HepG2 (cell line): Measurements from ENCODE around the gene SLC43A1. TPM values are rescaled to one million over a fixed set of nuclear protein-coding genes. Genes with fewer than 3 reads are reported as not detected.
A peak's percentile ranks its signal among the peaks of the same experiment; 100 is the strongest.

Experiments used
- ARID5B ChIP-seq: IDR thresholded peaks from 2 replicates; pipeline ENCODE4 v1.4.0; 2020; ENCODE audit warnings: mild to moderate bottlenecking, missing genetic modification reagents
- ARNT2 ChIP-seq: sonication (generic); formaldehyde crosslinking; IDR thresholded peaks from 2 replicates; pipeline ENCODE4 v1.8.0; 2022; ENCODE audit warnings: mild to moderate bottlenecking, low read depth, missing genetic modification reagents, moderate library complexity
- DRAP1 ChIP-seq: IDR thresholded peaks from 2 replicates; pipeline ENCODE4 v1.6.1; 2016; ENCODE audit warnings: missing genetic modification reagents, missing compliant biosample characterization
- KDM1A ChIP-seq: IDR thresholded peaks from 2 replicates; pipeline ENCODE4 v1.6.1; 2016; ENCODE audit warnings: missing compliant biosample characterization
- KDM4B ChIP-seq: sonication (generic); formaldehyde crosslinking; IDR thresholded peaks from 2 replicates; pipeline ENCODE4 v1.4.0; 2020; ENCODE audit warnings: missing genetic modification reagents
- NFIC ChIP-seq: IDR thresholded peaks from 2 replicates; pipeline ENCODE4 v1.6.1; 2012; ENCODE audit warnings: mild to moderate bottlenecking, low read length, inconsistent platforms
- SRY ChIP-seq: sonication (generic); formaldehyde crosslinking; IDR thresholded peaks from 2 replicates; pipeline ENCODE4 v1.8.0; 2022; ENCODE audit warnings: mild to moderate bottlenecking, missing genetic modification reagents
- TOPORS ChIP-seq: sonication (generic); formaldehyde crosslinking; IDR thresholded peaks from 2 replicates; pipeline ENCODE4 v1.8.0; 2023; ENCODE audit warnings: mild to moderate bottlenecking, missing genetic modification reagents
- ZNF567 ChIP-seq: sonication (generic); formaldehyde crosslinking; IDR thresholded peaks from 2 replicates; pipeline ENCODE4 v1.8.1; 2023; ENCODE audit warnings: mild to moderate bottlenecking, missing genetic modification reagents, borderline replicate concordance
- ZNF598 ChIP-seq: sonication (generic); formaldehyde crosslinking; IDR thresholded peaks from 2 replicates; pipeline ENCODE4 v1.5.1; 2020; ENCODE audit warnings: mild to moderate bottlenecking, missing genetic modification reagents, borderline replicate concordance
- ZSCAN9 ChIP-seq: IDR thresholded peaks from 2 replicates; pipeline ENCODE4 v1.6.1; 2016; ENCODE audit warnings: borderline replicate concordance
- polyA plus RNA-seq, 8 experiments: library from polyadenylated mRNA; depleted of rRNA in 3 of 8; stranded (reverse) in 7 of 8; unstranded in 1 of 8; fragments of >200 nt; fragmentation: Illumina TruSeq in 4 of 8; extraction: Trizol in 4 of 8; gene quantifications; 2 replicates each; pipeline versions ENCODE4 v1.2.1 to v1.2.3, GENCODE V29; 2011 to 2016; ENCODE audit warnings: low read depth in 4 of 8, missing spikeins in 1 of 8, mixed read lengths in 1 of 8; ENCODE audit not compliant: insufficient read depth in 1 of 8
- total RNA-seq, 5 experiments: library from RNA; depleted of rRNA; stranded (reverse); fragments of >200 nt; fragmentation: Illumina TruSeq; extraction: Trizol; gene quantifications; 2 replicates each; pipeline ENCODE4 v1.2.3, GENCODE V29; 2016; ENCODE audit warnings: low read depth in 1 of 5
- TF ChIP-seq, protein P1 (sequence below): sonication (generic); formaldehyde crosslinking; IDR thresholded peaks from 2 replicates; pipeline ENCODE4 v1.4.0; 2020; ENCODE audit warnings: missing genetic modification reagents
- TF ChIP-seq, protein P2 (sequence below): sonication (generic); formaldehyde crosslinking; conservative IDR thresholded peaks from 2 replicates; pipeline ENCODE4 v1.4.0; 2020; ENCODE audit warnings: mild to moderate bottlenecking, missing genetic modification reagents, moderate library complexity

SLC43A1 gene
- total and polyA plus RNA-seq, 2 of the 13 experiments (the other 11 are each of a cell fraction or from before 2014, with no cell fraction given), result 72.3 to 87.6 TPM

DNA sequence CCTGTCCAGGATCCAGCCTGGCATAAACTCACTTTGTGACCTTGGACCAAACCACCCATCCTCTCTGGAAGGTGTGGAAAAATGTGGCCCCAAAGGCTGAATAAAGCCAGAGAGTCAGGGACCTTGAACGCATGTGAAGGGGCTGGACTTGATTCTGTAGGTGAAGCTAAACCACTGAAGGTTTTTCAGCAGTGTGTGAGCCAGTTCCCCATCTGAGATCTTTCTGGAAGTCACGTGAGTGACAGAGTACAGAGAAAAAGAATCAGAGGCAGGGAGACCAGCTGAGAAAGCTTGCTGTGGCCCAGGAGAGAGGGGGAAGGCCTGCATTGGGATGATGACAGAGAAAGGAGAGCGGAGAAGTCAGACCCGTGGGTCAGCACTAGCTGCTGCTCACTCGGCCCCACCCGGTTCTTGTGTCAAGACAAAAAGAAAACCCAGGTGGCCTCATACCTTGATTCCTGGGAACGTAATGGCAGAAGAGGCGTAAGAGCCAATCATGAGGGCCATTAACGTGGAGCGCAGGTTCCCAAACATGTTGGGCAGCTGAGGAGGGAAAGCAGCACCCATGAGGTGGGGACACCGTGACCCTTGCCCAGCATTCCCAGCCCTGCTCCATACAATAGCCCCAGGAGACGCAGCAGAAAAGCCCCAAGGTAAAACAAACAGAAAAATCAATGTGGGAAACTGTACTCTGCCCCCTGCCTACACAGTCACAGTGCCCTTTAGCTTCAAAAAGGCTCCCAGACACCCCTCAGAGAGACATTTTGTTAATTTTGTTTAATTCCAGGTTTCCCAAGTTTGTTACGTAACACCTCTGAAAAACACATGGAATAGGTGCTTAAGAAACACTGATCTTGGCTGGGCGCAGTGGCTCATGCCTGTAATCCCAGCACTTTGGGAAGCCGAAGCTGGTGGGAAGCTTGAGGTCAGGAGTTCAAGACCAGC is 17.9 kb downstream of the SLC43A1 start (continued):
- TF ChIP-seq ZNF598 (no peak), ARNT2 (CRISPR knock-in tag) (no peak), SRY (no peak), TOPORS (CRISPR knock-in tag) (peak; percentile 78; the same call in 1 of the 2 replicates), KDM1A (CRISPR knock-in tag) (no peak; the same call in 1 of the 2 replicates), ARID5B (CRISPR knock-in tag) (peak; percentile 85), KDM4B (CRISPR knock-in tag) (peak; percentile 25; the same call in 1 of the 2 replicates), DRAP1 (peak; percentile 40; the same call in 1 of the 2 replicates), NFIC (peak; percentile 85), ZNF567 (no peak), ZSCAN9 (peak; percentile 33; the same call in 1 of the 2 replicates)
- TF ChIP-seq, protein P1, sequence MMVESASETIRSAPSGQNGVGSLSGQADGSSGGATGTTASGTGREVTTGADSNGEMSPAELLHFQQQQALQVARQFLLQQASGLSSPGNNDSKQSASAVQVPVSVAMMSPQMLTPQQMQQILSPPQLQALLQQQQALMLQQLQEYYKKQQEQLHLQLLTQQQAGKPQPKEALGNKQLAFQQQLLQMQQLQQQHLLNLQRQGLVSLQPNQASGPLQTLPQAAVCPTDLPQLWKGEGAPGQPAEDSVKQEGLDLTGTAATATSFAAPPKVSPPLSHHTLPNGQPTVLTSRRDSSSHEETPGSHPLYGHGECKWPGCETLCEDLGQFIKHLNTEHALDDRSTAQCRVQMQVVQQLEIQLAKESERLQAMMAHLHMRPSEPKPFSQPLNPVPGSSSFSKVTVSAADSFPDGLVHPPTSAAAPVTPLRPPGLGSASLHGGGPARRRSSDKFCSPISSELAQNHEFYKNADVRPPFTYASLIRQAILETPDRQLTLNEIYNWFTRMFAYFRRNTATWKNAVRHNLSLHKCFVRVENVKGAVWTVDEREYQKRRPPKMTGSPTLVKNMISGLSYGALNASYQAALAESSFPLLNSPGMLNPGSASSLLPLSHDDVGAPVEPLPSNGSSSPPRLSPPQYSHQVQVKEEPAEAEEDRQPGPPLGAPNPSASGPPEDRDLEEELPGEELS (CRISPR knock-in tag), result peak; percentile 77
- TF ChIP-seq, protein P2, sequence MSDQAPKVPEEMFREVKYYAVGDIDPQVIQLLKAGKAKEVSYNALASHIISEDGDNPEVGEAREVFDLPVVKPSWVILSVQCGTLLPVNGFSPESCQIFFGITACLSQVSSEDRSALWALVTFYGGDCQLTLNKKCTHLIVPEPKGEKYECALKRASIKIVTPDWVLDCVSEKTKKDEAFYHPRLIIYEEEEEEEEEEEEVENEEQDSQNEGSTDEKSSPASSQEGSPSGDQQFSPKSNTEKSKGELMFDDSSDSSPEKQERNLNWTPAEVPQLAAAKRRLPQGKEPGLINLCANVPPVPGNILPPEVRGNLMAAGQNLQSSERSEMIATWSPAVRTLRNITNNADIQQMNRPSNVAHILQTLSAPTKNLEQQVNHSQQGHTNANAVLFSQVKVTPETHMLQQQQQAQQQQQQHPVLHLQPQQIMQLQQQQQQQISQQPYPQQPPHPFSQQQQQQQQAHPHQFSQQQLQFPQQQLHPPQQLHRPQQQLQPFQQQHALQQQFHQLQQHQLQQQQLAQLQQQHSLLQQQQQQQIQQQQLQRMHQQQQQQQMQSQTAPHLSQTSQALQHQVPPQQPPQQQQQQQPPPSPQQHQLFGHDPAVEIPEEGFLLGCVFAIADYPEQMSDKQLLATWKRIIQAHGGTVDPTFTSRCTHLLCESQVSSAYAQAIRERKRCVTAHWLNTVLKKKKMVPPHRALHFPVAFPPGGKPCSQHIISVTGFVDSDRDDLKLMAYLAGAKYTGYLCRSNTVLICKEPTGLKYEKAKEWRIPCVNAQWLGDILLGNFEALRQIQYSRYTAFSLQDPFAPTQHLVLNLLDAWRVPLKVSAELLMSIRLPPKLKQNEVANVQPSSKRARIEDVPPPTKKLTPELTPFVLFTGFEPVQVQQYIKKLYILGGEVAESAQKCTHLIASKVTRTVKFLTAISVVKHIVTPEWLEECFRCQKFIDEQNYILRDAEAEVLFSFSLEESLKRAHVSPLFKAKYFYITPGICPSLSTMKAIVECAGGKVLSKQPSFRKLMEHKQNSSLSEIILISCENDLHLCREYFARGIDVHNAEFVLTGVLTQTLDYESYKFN, result peak; percentile 98
